Measurements from ENCODE around the gene ABR. TPM values are rescaled to one million over a fixed set of nuclear protein-coding genes. Genes with fewer than 3 reads are reported as not detected.

Gene ABR
- total and polyA plus RNA-seq, 2 of the 8 experiments (the other 6 are each of a cell fraction or from before 2014, with no cell fraction given), result 44.8 to 47.2 TPM

DNA sequence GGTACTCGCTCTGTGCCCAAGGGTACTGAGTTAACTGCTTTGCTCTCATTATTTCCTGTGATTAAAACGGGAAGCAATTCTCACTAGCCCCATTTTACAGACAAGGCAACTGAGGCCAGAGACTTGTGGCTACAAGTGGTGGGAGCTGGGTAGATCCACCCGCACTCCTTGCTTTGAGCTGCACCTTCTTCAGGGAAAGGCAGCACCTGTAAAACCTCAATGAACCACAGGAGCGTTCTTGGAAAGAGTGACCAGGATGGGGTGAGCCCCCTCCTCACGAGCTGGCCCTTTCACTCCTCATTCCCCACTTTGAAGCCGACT is 102.8 kb downstream of the ABR start:
- Histone ChIP-seq H3K4ac (replicated peaks; ENCODE audit: insufficient read length, low read depth, low read length) (no peak overlapping the region), H3K79me2 (ENCODE audit: control insufficient read depth in 1 of 2, insufficient read depth in 2 of 2, low read length in 2 of 2) (no peaks in the 10 kb centered on the region), H3K9ac (replicated peaks in 1 of 4; ENCODE audit: extremely low read depth in 1 of 4, low read depth in 3 of 4, low read length in 3 of 4) (no peak overlapping the region), H2BK120ac (replicated peaks; ENCODE audit: low read depth, low read length) (no peak overlapping the region), H2BK5ac (ENCODE audit: low read depth, low read length) (no peak overlapping the region), H3K4me3 (ENCODE audit: extremely low read depth in 1 of 4, insufficient read depth in 2 of 4, low read depth in 3 of 4, low read length in 4 of 4) (no peak overlapping the region), H3K23me2 (ENCODE audit: low read depth, low read length) (no peaks in the 10 kb centered on the region; the same call in 1 of the 2 replicates), H3K56ac (replicated peaks; ENCODE audit: insufficient read length, low read depth, low read length) (no peak overlapping the region), H2AFZ (ENCODE audit: low read length) (no peak overlapping the region), H3K14ac (ENCODE audit: insufficient read length) (no peak overlapping the region), H2BK15ac (ENCODE audit: low read length) (no peak overlapping the region), H3K27ac (ENCODE audit: low read depth, low read length) (no peak overlapping the region), H3K36me3 (ENCODE audit: control insufficient read depth in 2 of 4, insufficient read depth in 4 of 4, low read length in 3 of 4) (no peaks in the 10 kb centered on the region), H3K79me1 (ENCODE audit: low read depth, low read length) (peaks cover 2% of the 10 kb centered on the region; the same call in 1 of the 2 replicates), H4K8ac (ENCODE audit: extremely low read depth, insufficient read depth, low read length) (no peak overlapping the region), H3K23ac (ENCODE audit: insufficient read length) (no peak overlapping the region), H3K4me1 (replicated peaks in 1 of 4; ENCODE audit: control insufficient read depth in 3 of 4, insufficient read depth in 4 of 4, low read length in 3 of 4) (peaks cover 0 to 32% (median 17%) of the 10 kb centered on the region in 4 experiments; a peak in 6 of 7 replicates), H2BK20ac (ENCODE audit: low read length) (no peak overlapping the region), H3K18ac (ENCODE audit: extremely low read depth, low read length) (no peak overlapping the region), H2AK5ac (ENCODE audit: low read depth, low read length) (no peak overlapping the region), H3K9me3 (ENCODE audit: insufficient read depth in 2 of 2, low read depth in 1 of 2, low read length in 1 of 2) (no peaks in the 10 kb centered on the region), H4K5ac (ENCODE audit: insufficient read length, low read depth, low read length) (no peak overlapping the region), H3K27me3 (replicated peaks in 1 of 4; ENCODE audit: control insufficient read depth in 3 of 4, extremely low read depth in 1 of 4, insufficient read depth in 3 of 4, low read length in 3 of 4) (peaks cover 0 to 2% (median 1%) of the 10 kb centered on the region in 4 experiments; a peak in 2 of 7 replicates), H4K20me1 (replicated peaks in 1 of 2; ENCODE audit: control insufficient read depth in 1 of 2, insufficient read depth in 2 of 2, low read length in 2 of 2) (peaks cover 0 to 2% of the 10 kb centered on the region in 2 experiments), H2BK12ac (ENCODE audit: low read depth, low read length) (no peak overlapping the region), H3K4me2 (ENCODE audit: insufficient read depth in 1 of 2, low read depth in 2 of 2, low read length in 2 of 2) (no peak overlapping the region), H4K91ac (replicated peaks; ENCODE audit: insufficient read length, low read length) (no peak overlapping the region)
- CTCF ChIA-PET (ENCODE audit: partially characterized antibody), result interaction anchor here (0.8 to 1.3 kb wide), 5 partner anchors 9 to 110 kb away, joined by 3 to 5 read pairs (median 3); no protein-coding TSS in a partner anchor
- DNase-seq (ENCODE audit: low read depth in 1 of 2, low spot score in 2 of 2) (no peak), FAIRE-seq (no peak)
- POLR2A ChIA-PET (ENCODE audit: partially characterized antibody), result interaction anchor here (1.3 kb wide), 1 partner anchor 9 kb away, joined by 4 read pairs; no protein-coding TSS in a partner anchor
- WGBS, 2 experiments (ENCODE audit: extremely low coverage in 1 of 2, insufficient coverage in 1 of 2, insufficient read length in 1 of 2, insufficient replicate concordance in 2 of 2, low coverage in 1 of 2, low lambda C conversion rate in 2 of 2, missing lambda C conversion rate in 1 of 2), result 84% methylated on average over 6 of the region's 6 CpGs; no CpG with 5 or more reads in 1 of the 2 experiments
- TF ChIP-seq SIRT6 (IDR thresholded peaks at IDR 0.05; ENCODE audit: low read length), result no peak
- TF ChIP-seq BACH1 (IDR thresholded peaks at IDR 0.05; ENCODE audit: low read length), result no peak
